Measurements from ENCODE around the gene CHSY3. TPM values are rescaled to one million over a fixed set of nuclear protein-coding genes. Genes with fewer than 3 reads are reported as not detected.

Gene CHSY3
- total RNA-seq, 3 donors from 2014 or later: 0.52 to 0.96 (median 0.73) TPM

GRCh38 chr5:130068101-130068500, 163.8 kb downstream of the CHSY3 start:
- no peak for ATAC-seq
- Histone ChIP-seq H3K9me3 (no peaks in the 10 kb centered on the region), H3K36me3 (ENCODE audit: low read depth) (no peaks in the 10 kb centered on the region), H3K4me1 (ENCODE audit: low read depth) (no peaks in the 10 kb centered on the region), H3K4me3 (no peak overlapping the region)
- intact Hi-C loops (cut with DNase I, micrococcal nuclease): no loop called here
- DNase-seq: no peak
- TF ChIP-seq CTCF (IDR thresholded peaks at IDR 0.05): no peak

GRCh38 chr5:130068988-130069387, 164.7 kb downstream of the CHSY3 start:
- ATAC-seq (no peak), DNase-seq (no peak)
- no peak overlapping the region for H3K4me3 ChIP-seq
- intact Hi-C loops (cut with DNase I, micrococcal nuclease): no loop called here
- no peaks in the 10 kb centered on the region for H3K9me3 ChIP-seq
- no peaks in the 10 kb centered on the region for H3K4me1 ChIP-seq (ENCODE audit: low read depth)
- H3K36me3 ChIP-seq (ENCODE audit: low read depth): no peaks in the 10 kb centered on the region
- TF ChIP-seq CTCF (IDR thresholded peaks at IDR 0.05): no peak

- Histone ChIP-seq H3K4me3 (no peak overlapping the region), H3K4me1 (ENCODE audit: low read depth) (no peaks in the 10 kb centered on the region), H3K9me3 (no peaks in the 10 kb centered on the region), H3K36me3 (ENCODE audit: low read depth) (no peaks in the 10 kb centered on the region)
- intact Hi-C loops (cut with DNase I, micrococcal nuclease): no loop called here
- TF ChIP-seq CTCF (IDR thresholded peaks at IDR 0.05): no peak
- ATAC-seq: no peak
- no peak for DNase-seq
Observed at GRCh38 chr5:130074820-130075219, 170.6 kb downstream of the CHSY3 start.

- Histone ChIP-seq H3K4me3 (no peak overlapping the region), H3K36me3 (ENCODE audit: low read depth) (no peaks in the 10 kb centered on the region), H3K9me3 (no peaks in the 10 kb centered on the region), H3K4me1 (ENCODE audit: low read depth) (no peaks in the 10 kb centered on the region)
- ATAC-seq (no peak), DNase-seq (no peak)
- intact Hi-C loops (cut with DNase I, micrococcal nuclease): no loop called here
- TF ChIP-seq CTCF (IDR thresholded peaks at IDR 0.05): no peak
Observed at GRCh38 chr5:130077007-130077406, 172.7 kb downstream of the CHSY3 start.

GRCh38 chr5:130078661-130079060, 174.4 kb downstream of the CHSY3 start:
- ATAC-seq (no peak), DNase-seq (no peak)
- Histone ChIP-seq H3K4me1 (ENCODE audit: low read depth) (no peaks in the 10 kb centered on the region), H3K4me3 (no peak overlapping the region), H3K9me3 (no peaks in the 10 kb centered on the region), H3K36me3 (ENCODE audit: low read depth) (no peaks in the 10 kb centered on the region)
- intact Hi-C loops (cut with DNase I, micrococcal nuclease): no loop called here
- no peak for TF ChIP-seq CTCF (IDR thresholded peaks at IDR 0.05)

- DNase-seq (no peak), ATAC-seq (no peak)
- no peak for TF ChIP-seq CTCF (IDR thresholded peaks at IDR 0.05)
- H3K9me3 ChIP-seq: no peaks in the 10 kb centered on the region
- H3K4me3 ChIP-seq: no peak overlapping the region
- intact Hi-C loops (cut with DNase I, micrococcal nuclease): no loop called here
- no peaks in the 10 kb centered on the region for H3K36me3 ChIP-seq (ENCODE audit: low read depth)
- H3K4me1 ChIP-seq (ENCODE audit: low read depth): no peaks in the 10 kb centered on the region
Observed at GRCh38 chr5:130090569-130091270, 186.5 kb downstream of the CHSY3 start.
